Testis (tissue), 2 donors: ENCODE measurements around the gene RANBP17.

ENCODE experiments used
- CTCF ChIP-seq, 3 experiments: fragments of 450-650 bp in 2 of 3; fragments of 200-600 bp in 1 of 3; sonication (generic) in 1 of 3; IDR thresholded peaks; one replicate each; pipeline ENCODE4 v1.5.1; 2016 to 2019; ENCODE audit warnings: antibody characterized with exemption in 3 of 3, mild to moderate bottlenecking in 2 of 3, moderate library complexity in 1 of 3
- POLR2A ChIP-seq: fragments of 450-650 bp; IDR thresholded peaks from one replicate; pipeline ENCODE4 v1.6.1; 2017; ENCODE audit warnings: antibody characterized with exemption, mild to moderate bottlenecking, moderate library complexity

GRCh38 chr5:171081319-171081718 is 219.5 kb downstream of the RANBP17 start:
- TF ChIP-seq POLR2A = no peak
- TF ChIP-seq CTCF (IDR thresholded peaks at IDR 0.05) = no peak
